HCT116 (cell line): Measurements from ENCODE around the gene CYB5D1. TPM values are rescaled to one million over a fixed set of nuclear protein-coding genes. Genes with fewer than 3 reads are reported as not detected.
A peak's percentile ranks its signal among the peaks of the same experiment; 100 is the strongest.

Experiments
- ATAC-seq: fragments of 200-7000 bp; cut with Tn5 transposase; 2 replicates; pipeline ENCODE4 v1.9.1; 2020; ENCODE audit warnings: mild to moderate bottlenecking, moderate library complexity
- BruUV-seq: library from RNA; stranded (reverse); fragments of 400-500 nt; replicated peaks from 2 replicates; lab custom pipeline; 2021; lab: Mats Ljungman, UMichigan
- CTCF ChIA-PET: fragments of 300-600 bp; sonication (Branson Sonifier 250); formaldehyde crosslinking; loops from one replicate; lab custom pipeline; 2021; ENCODE audit warnings: antibody characterized with exemption; lab: Charles Lee
- POLR2A ChIA-PET: fragments of 300-600, 350-600 bp; sonication (Branson Sonifier 250); formaldehyde crosslinking; loops from one replicate; lab custom pipeline; 2021; ENCODE audit warnings: antibody characterized with exemption; lab: Charles Lee
- RAD21 ChIA-PET, 2 experiments: fragments of 300-600 bp; sonication (Branson Sonifier 250); formaldehyde crosslinking; loops; one replicate each; lab custom pipeline; 2023; ENCODE audit warnings: low total read pairs in 2 of 2; ENCODE audit not compliant: uncharacterized antibody in 2 of 2, unreplicated experiment in 2 of 2, low non-redundant PET in 1 of 2; lab: Charles Lee
- DNase-seq: peaks from one replicate; pipeline ENCODE4 v3.0.0-alpha.2; 2010; ENCODE audit warnings: low read depth, low spot score
- H2AFZ ChIP-seq: fragments of 200-600 bp; shearing (Covaris generic), sonication (generic); 2 replicates; pipeline ENCODE4 v1.6.1; 2017; ENCODE audit warnings: low read depth, mixed run types, mixed read lengths, antibody characterized with exemption, low read length; ENCODE audit not compliant: poor library complexity, severe bottlenecking
- H3K27ac ChIP-seq: 2 replicates; pipeline ENCODE4 v1.5.1; 2012; ENCODE audit warnings: low read depth, low read length
- H3K27me3 ChIP-seq: fragments of 200-600 bp; sonication (generic); 2 replicates; pipeline ENCODE4 v1.6.1; 2016; ENCODE audit warnings: mixed run types, low read length, mixed read lengths; ENCODE audit not compliant: insufficient read depth
- H3K36me3 ChIP-seq, 2 experiments: fragments of 200-500 bp in 1 of 2; fragments of 200-600 bp in 1 of 2; sonication (Bioruptor generic) in 1 of 2; sonication (generic) in 1 of 2; 2 replicates each; pipeline versions ENCODE4 v1.5.1 to v1.6.1; 2014 to 2016; ENCODE audit warnings: low read length in 2 of 2, inconsistent platforms in 1 of 2, mixed read lengths in 1 of 2, mixed run types in 1 of 2; ENCODE audit not compliant: insufficient read depth in 2 of 2, control insufficient read depth in 1 of 2
- H3K4me1 ChIP-seq, 2 experiments: fragments of 200-600 bp in 1 of 2; sonication (generic) in 1 of 2; 2 replicates each; pipeline versions ENCODE4 v1.5.1 to v1.6.1; 2012 to 2017; ENCODE audit warnings: low read length in 2 of 2, inconsistent platforms in 1 of 2, mild to moderate bottlenecking in 1 of 2, mixed read lengths in 1 of 2, mixed run types in 1 of 2, moderate library complexity in 1 of 2; ENCODE audit not compliant: insufficient read depth in 2 of 2, control insufficient read depth in 1 of 2
- H3K4me2 ChIP-seq: fragments of 200-600 bp; sonication (generic); 2 replicates; pipeline ENCODE4 v1.6.1; 2017; ENCODE audit warnings: mixed run types, low read length, mixed read lengths
- H3K4me3 ChIP-seq, 2 experiments: fragments of 200-600 bp in 1 of 2; sonication (generic) in 1 of 2; replicated peaks in 1 of 2; 2 replicates each; pipeline ENCODE4 v1.5.1; 2011 to 2016; ENCODE audit warnings: low read length in 2 of 2, control low read depth in 1 of 2, low read depth in 1 of 2, mild to moderate bottlenecking in 1 of 2, mixed read lengths in 1 of 2, mixed run types in 1 of 2
- H3K79me2 ChIP-seq: fragments of 200-600 bp; sonication (generic); 2 replicates; pipeline ENCODE4 v1.6.1; 2017; ENCODE audit warnings: mild to moderate bottlenecking, mixed run types, low read length, moderate library complexity, mixed read lengths; ENCODE audit not compliant: insufficient read depth
- H3K9ac ChIP-seq: fragments of 200-600 bp; sonication (generic); 2 replicates; pipeline ENCODE4 v1.6.1; 2016; ENCODE audit warnings: low read length, mixed read lengths
- H3K9me2 ChIP-seq: fragments of 200-600 bp; sonication (generic), shearing (Covaris generic); 2 replicates; pipeline ENCODE4 v1.6.1; 2017; ENCODE audit warnings: mixed run types, mild to moderate bottlenecking, moderate library complexity; ENCODE audit not compliant: insufficient read depth
- H3K9me3 ChIP-seq, 2 experiments: fragments of 200-500 bp in 1 of 2; fragments of 200-600 bp in 1 of 2; sonication (Bioruptor generic) in 1 of 2; sonication (generic) in 1 of 2; 2 replicates each; pipeline ENCODE4 v1.6.1; 2014 to 2017; ENCODE audit warnings: low read length in 2 of 2, mixed read lengths in 2 of 2, inconsistent platforms in 1 of 2, low read depth in 1 of 2, mild to moderate bottlenecking in 1 of 2, mixed run types in 1 of 2, moderate library complexity in 1 of 2; ENCODE audit not compliant: control insufficient read depth in 1 of 2, insufficient read depth in 1 of 2
- H4K20me1 ChIP-seq: fragments of 200-600 bp; sonication (generic), shearing (Covaris generic); 2 replicates; pipeline ENCODE4 v1.6.1; 2017; ENCODE audit warnings: mixed run types, mild to moderate bottlenecking, moderate library complexity; ENCODE audit not compliant: insufficient read depth
- ELF1 ChIP-seq: IDR thresholded peaks from 2 replicates; pipeline ENCODE4 v1.6.1; 2012; ENCODE audit warnings: low read depth, borderline replicate concordance
- JUND ChIP-seq: IDR thresholded peaks from 2 replicates; pipeline ENCODE4 v1.6.1; 2012
- POLR2A ChIP-seq: IDR thresholded peaks from 2 replicates; pipeline ENCODE4 v1.7.0; 2011; ENCODE audit warnings: borderline replicate concordance; ENCODE audit not compliant: insufficient read depth, insufficient read length; ENCODE audit errors: extremely low read depth
- POLR2AphosphoS5 ChIP-seq: IDR thresholded peaks from 2 replicates; pipeline ENCODE4 v1.6.1; 2011; ENCODE audit warnings: mild to moderate bottlenecking, low read depth, low read length, moderate library complexity
- SIN3A ChIP-seq: IDR thresholded peaks from 2 replicates; pipeline ENCODE4 v1.6.1; 2012; ENCODE audit warnings: low read depth
- SP1 ChIP-seq: IDR thresholded peaks from 2 replicates; pipeline ENCODE4 v1.6.1; 2012; ENCODE audit warnings: low read depth
- TCF7L2 ChIP-seq: IDR thresholded peaks from 2 replicates; pipeline ENCODE4 v1.7.0; 2011; ENCODE audit warnings: borderline replicate concordance, inconsistent platforms; ENCODE audit not compliant: insufficient read depth, insufficient read length; ENCODE audit errors: extremely low read depth
- intact Hi-C: fragments of 100-400 bp; cut with micrococcal nuclease; formaldehyde crosslinking; loops from 2 replicates; pipeline ENCODE4 v1.10.0; 2022
- total RNA-seq: library from RNA; stranded (reverse); gene quantifications from one replicate; pipeline ENCODE4 v1.2.1, GENCODE V29; 2021; ENCODE audit not compliant: unreplicated experiment

The CYB5D1 gene
- total RNA-seq, 1 experiment from 2014 or later = 21.5 TPM

- no peaks in the 10 kb centered on the region for H4K20me1 ChIP-seq
- H3K27ac ChIP-seq = no peak overlapping the region; the same call in 1 of the 2 replicates
- H3K9ac ChIP-seq = peak overlapping the region; percentile 97
- H3K27me3 ChIP-seq = no peaks in the 10 kb centered on the region
- peaks cover 14 to 44% of the 10 kb centered on the region in 2 experiments for H3K4me1 ChIP-seq
- BruUV-seq = no TSS peak
- POLR2A ChIA-PET = interaction anchor here (1.0 to 3.1 kb wide), 4 partner anchors 8 to 24 kb away, joined by 4 to 20 read pairs (median 8); partner anchors contain the start of gene NAA38
- H3K36me3 ChIP-seq = no peaks in the 10 kb centered on the region
- TF ChIP-seq POLR2AphosphoS5 = peak; percentile 37; the same call in 1 of the 2 replicates
- TF ChIP-seq JUND = no peak
- no peak for TF ChIP-seq TCF7L2
- TF ChIP-seq SP1 = no peak
- TF ChIP-seq ELF1 = no peak
- TF ChIP-seq SIN3A = no peak
- peak; percentile 11 for TF ChIP-seq POLR2A
- RAD21 ChIA-PET = interaction anchor here (1.0 kb wide), 2 partner anchors 12 to 89 kb away, joined by 3 to 5 read pairs; no protein-coding TSS in a partner anchor
- peak overlapping the region; percentile 99 for H3K4me2 ChIP-seq
- no peak overlapping the region for H2AFZ ChIP-seq
- ATAC-seq = no peak
- no peaks in the 10 kb centered on the region for H3K9me2 ChIP-seq
- CTCF ChIA-PET = interaction anchor here (0.6 to 1.5 kb wide), 4 partner anchors 8 to 64 kb away, joined by 3 read pairs; partner anchors contain the start of genes CYB5D1 and NAA38
- H3K9me3 ChIP-seq = no peaks in the 10 kb centered on the region
- intact Hi-C loops = no loop called here
- no peak for DNase-seq
- peak overlapping the region; percentile 74 to 82; a peak in 3 of 4 replicates for H3K4me3 ChIP-seq
- H3K79me2 ChIP-seq = peaks cover 8% of the 10 kb centered on the region; the same call in 1 of the 2 replicates
Observed at GRCh38 chr17:7833011-7833794, 24.6 kb upstream of the CYB5D1 start.
